H9 (cell line): Measurements from ENCODE around the gene NDP. TPM values are rescaled to one million over a fixed set of nuclear protein-coding genes. Genes with fewer than 3 reads are reported as not detected.
"Not testable (repeated sequence)": the region's sequence is repeated elsewhere in the genome, so short reads cannot be mapped to it uniquely, and the experiment has no call there.

Experiments used
- DNase-seq: peaks from one replicate; pipeline ENCODE4 v3.0.0-alpha.2; 2017
- H2AFZ ChIP-seq: one replicate; pipeline ENCODE4 v1.6.1; 2013; ENCODE audit warnings: mild to moderate bottlenecking, low read length, control low read depth, moderate library complexity
- H2AK5ac ChIP-seq: 2 replicates; pipeline ENCODE4 v1.6.1; 2013; ENCODE audit warnings: low read length, control low read depth, mixed read lengths; ENCODE audit not compliant: insufficient read length
- H2BK120ac ChIP-seq: one replicate; pipeline ENCODE4 v1.6.1; 2013; ENCODE audit warnings: low read depth, mild to moderate bottlenecking, low read length, control low read depth, inconsistent platforms; ENCODE audit not compliant: poor library complexity, severe bottlenecking
- H2BK12ac ChIP-seq: 2 replicates; pipeline ENCODE4 v1.6.1; 2013; ENCODE audit warnings: low read length, control low read depth, mixed read lengths, low read depth; ENCODE audit not compliant: insufficient read length
- H2BK15ac ChIP-seq: 2 replicates; pipeline ENCODE4 v1.6.1; 2013; ENCODE audit warnings: low read depth, low read length, control low read depth
- H2BK20ac ChIP-seq: one replicate; pipeline ENCODE4 v1.6.1; 2013; ENCODE audit warnings: low read depth, mild to moderate bottlenecking, low read length, control low read depth, inconsistent platforms; ENCODE audit not compliant: poor library complexity, severe bottlenecking
- H2BK5ac ChIP-seq: 2 replicates; pipeline ENCODE4 v1.6.1; 2013; ENCODE audit warnings: low read length, control low read depth, mixed read lengths; ENCODE audit not compliant: insufficient read length
- H3K14ac ChIP-seq: 2 replicates; pipeline ENCODE4 v1.6.1; 2013; ENCODE audit warnings: low read length, control low read depth; ENCODE audit not compliant: insufficient read depth
- H3K18ac ChIP-seq: 2 replicates; pipeline ENCODE4 v1.6.1; 2013; ENCODE audit warnings: low read depth, mild to moderate bottlenecking, mixed read lengths, low read length, control low read depth; ENCODE audit not compliant: insufficient read length
- H3K23ac ChIP-seq: 2 replicates; pipeline ENCODE4 v1.6.1; 2013; ENCODE audit warnings: low read length, control low read depth, mixed read lengths, low read depth; ENCODE audit not compliant: insufficient read length
- H3K23me2 ChIP-seq: 2 replicates; pipeline ENCODE4 v1.6.1; 2013; ENCODE audit warnings: low read depth, mild to moderate bottlenecking, mixed read lengths, low read length, control low read depth; ENCODE audit not compliant: insufficient read length, poor library complexity, severe bottlenecking
- H3K27ac ChIP-seq: 2 replicates; pipeline ENCODE4 v1.5.1; 2013; ENCODE audit warnings: low read length, control low read depth, mixed read lengths, low read depth; ENCODE audit not compliant: insufficient read length
- H3K27me3 ChIP-seq: 2 replicates; pipeline ENCODE4 v1.6.1; 2013; ENCODE audit warnings: low read length, control low read depth, inconsistent platforms; ENCODE audit not compliant: insufficient read depth
- H3K4ac ChIP-seq: 2 replicates; pipeline ENCODE4 v1.6.1; 2013; ENCODE audit warnings: low read depth, mild to moderate bottlenecking, control low read depth, inconsistent platforms, low read length, moderate library complexity
- H3K4me1 ChIP-seq: 2 replicates; pipeline ENCODE4 v1.6.1; 2013; ENCODE audit warnings: low read length, control low read depth, inconsistent platforms; ENCODE audit not compliant: insufficient read depth
- H3K4me2 ChIP-seq: 2 replicates; pipeline ENCODE4 v1.6.1; 2013; ENCODE audit warnings: low read length, control low read depth, mixed read lengths; ENCODE audit not compliant: insufficient read length, insufficient read depth
- H3K56ac ChIP-seq: 2 replicates; pipeline ENCODE4 v1.6.1; 2013; ENCODE audit warnings: low read depth, mild to moderate bottlenecking, mixed read lengths, low read length, control low read depth; ENCODE audit not compliant: insufficient read length
- H3K79me1 ChIP-seq: 2 replicates; pipeline ENCODE4 v1.6.1; 2013; ENCODE audit warnings: low read depth, mild to moderate bottlenecking, moderate library complexity, low read length, control low read depth, inconsistent platforms; ENCODE audit not compliant: insufficient read depth, poor library complexity, severe bottlenecking
- H3K79me2 ChIP-seq: 2 replicates; pipeline ENCODE4 v1.6.1; 2013; ENCODE audit warnings: low read length, control low read depth, inconsistent platforms; ENCODE audit not compliant: insufficient read depth
- H3K9ac ChIP-seq: 2 replicates; pipeline ENCODE4 v1.6.1; 2013; ENCODE audit warnings: low read length, control low read depth, mixed read lengths; ENCODE audit not compliant: insufficient read length; ENCODE audit errors: extremely low read depth
- H3K9me3 ChIP-seq: one replicate; pipeline ENCODE4 v1.6.1; 2013; ENCODE audit warnings: low read depth, low read length, inconsistent platforms; ENCODE audit not compliant: control insufficient read depth
- H3T11ph ChIP-seq: one replicate; pipeline ENCODE4 v1.6.1; 2013; ENCODE audit warnings: mild to moderate bottlenecking, low read length, control low read depth, inconsistent platforms
- H4K20me1 ChIP-seq: one replicate; pipeline ENCODE4 v1.6.1; 2013; ENCODE audit not compliant: control insufficient read depth, insufficient read length, insufficient read depth
- H4K5ac ChIP-seq: 2 replicates; pipeline ENCODE4 v1.6.1; 2013; ENCODE audit warnings: low read depth, mild to moderate bottlenecking, mixed read lengths, low read length, control low read depth; ENCODE audit not compliant: insufficient read length
- H4K8ac ChIP-seq: replicated peaks from 2 replicates; pipeline ENCODE4 v1.6.1; 2013; ENCODE audit warnings: low read length, control low read depth, mixed read lengths, low read depth; ENCODE audit not compliant: insufficient read length
- H4K91ac ChIP-seq: 2 replicates; pipeline ENCODE4 v1.6.1; 2013; ENCODE audit warnings: low read depth, mild to moderate bottlenecking, moderate library complexity, mixed read lengths, low read length, control low read depth; ENCODE audit not compliant: insufficient read length
- H3K27ac Mint-ChIP-seq, 3 experiments: 2 replicates in 2 of 3; 3 replicates in 1 of 3; pipeline ENCODE4 v1.8.0; 2020 to 2021; ENCODE audit warnings: mixed read lengths in 3 of 3, mild to moderate bottlenecking in 1 of 3, moderate library complexity in 1 of 3
- H3K27me3 Mint-ChIP-seq: 2 replicates; pipeline ENCODE4 v1.8.0; 2021; ENCODE audit warnings: low read depth, mild to moderate bottlenecking, moderate library complexity, mixed read lengths
- H3K36me3 Mint-ChIP-seq, 3 experiments: 2 replicates in 2 of 3; 3 replicates in 1 of 3; pipeline ENCODE4 v1.8.0; 2020 to 2021; ENCODE audit warnings: low read depth in 3 of 3, mixed read lengths in 3 of 3; ENCODE audit not compliant: insufficient read depth in 1 of 3
- H3K4me1 Mint-ChIP-seq, 2 experiments: 2 replicates each; pipeline ENCODE4 v1.8.0; 2020; ENCODE audit warnings: mixed read lengths in 2 of 2
- H3K4me3 Mint-ChIP-seq, 2 experiments: 2 replicates in 1 of 2; 3 replicates in 1 of 2; pipeline ENCODE4 v1.8.0; 2020 to 2021; ENCODE audit warnings: mild to moderate bottlenecking in 2 of 2, mixed read lengths in 2 of 2, moderate library complexity in 1 of 2
- H3K9me3 Mint-ChIP-seq, 2 experiments: 2 replicates in 1 of 2; 3 replicates in 1 of 2; pipeline ENCODE4 v1.8.0; 2020; ENCODE audit warnings: mild to moderate bottlenecking in 2 of 2, mixed read lengths in 2 of 2, moderate library complexity in 1 of 2
- WGBS: extraction: QIAGEN DNeasy Blood & Tissue Kit; methylation state at CpG from one replicate; pipeline ENCODE4 v1.1.7; 2013; ENCODE audit warnings: missing lambda C conversion rate, low lambda C conversion rate, mixed read lengths; ENCODE audit not compliant: insufficient read length; ENCODE audit errors: extremely low coverage; 5-methylcytosine and 5-hydroxymethylcytosine counted together
- total RNA-seq: library from RNA; stranded (reverse); gene quantifications from 2 replicates; pipeline ENCODE4 v1.2.1, GENCODE V29; 2021
- TF ChIP-seq, protein P1 (sequence below): fragments of 200-600 bp; sonication (generic); conservative IDR thresholded peaks from 3 replicates; pipeline ENCODE4 v1.8.0; 2021; ENCODE audit warnings: antibody characterized with exemption, mild to moderate bottlenecking

NDP gene
- total RNA-seq, 1 experiment from 2014 or later: not detected

DNA sequence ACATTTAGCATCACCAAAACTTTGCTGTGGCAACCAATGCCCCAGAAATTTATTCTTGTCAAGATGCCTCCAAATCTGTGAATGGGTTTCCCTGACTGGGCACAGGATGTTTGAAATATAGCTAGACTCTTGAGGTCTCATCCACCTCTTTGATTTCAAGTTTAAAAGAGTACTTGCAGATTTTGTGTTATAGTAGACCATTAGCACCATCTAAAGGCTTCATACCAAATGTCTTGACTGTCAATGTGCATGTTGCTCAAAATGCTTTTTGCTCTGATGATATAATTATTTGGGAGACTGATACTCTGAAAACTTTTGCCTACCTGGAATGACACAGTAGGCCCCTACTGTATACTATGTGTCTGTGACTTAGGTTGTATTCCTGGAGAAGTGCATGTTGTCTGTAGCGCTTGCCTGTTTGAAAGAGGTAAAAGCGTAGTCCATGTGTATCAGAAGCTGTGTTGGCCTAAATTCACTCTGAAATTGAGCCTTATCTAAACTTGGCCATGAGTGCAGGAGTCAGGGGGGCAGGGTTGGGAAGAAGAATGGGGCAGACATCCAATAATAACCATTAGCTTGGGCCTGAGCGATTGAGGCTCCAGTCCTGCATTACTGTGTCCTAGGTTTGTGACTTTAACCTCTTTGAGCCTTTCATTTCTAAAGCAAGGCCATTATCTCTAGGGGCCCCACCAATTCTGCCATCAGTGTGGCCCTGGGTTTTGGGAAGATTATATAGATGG lies 33.8 kb downstream of the NDP start:
- no peak overlapping the region for H3K14ac ChIP-seq
- H3K23ac ChIP-seq: no peak overlapping the region
- H3K23me2 ChIP-seq: no peaks in the 10 kb centered on the region
- H4K8ac ChIP-seq: no peak overlapping the region
- Mint-ChIP-seq H3K9me3 (peaks cover 61 to 64% of the 10 kb centered on the region in 2 experiments), H3K36me3 (peaks cover 0 to 2% (median 0%) of the 10 kb centered on the region in 3 experiments; a peak in 3 of 7 replicates), H3K4me3 (no peak overlapping the region), H3K27ac (no peak overlapping the region; a peak in 1 of 7 replicates), H3K27me3 (peaks cover 2% of the 10 kb centered on the region; the same call in 1 of the 2 replicates), H3K4me1 (peaks cover 6 to 9% of the 10 kb centered on the region in 2 experiments)
- no peak overlapping the region for H2AK5ac ChIP-seq
- H4K20me1 ChIP-seq: no peaks in the 10 kb centered on the region
- no peak for DNase-seq
- no peak overlapping the region for H2BK120ac ChIP-seq
- no peaks in the 10 kb centered on the region for H3K79me1 ChIP-seq
- H3K27ac ChIP-seq: no peak overlapping the region
- no peak overlapping the region for H3K56ac ChIP-seq
- H2BK15ac ChIP-seq: no peak overlapping the region
- TF ChIP-seq, protein P1, sequence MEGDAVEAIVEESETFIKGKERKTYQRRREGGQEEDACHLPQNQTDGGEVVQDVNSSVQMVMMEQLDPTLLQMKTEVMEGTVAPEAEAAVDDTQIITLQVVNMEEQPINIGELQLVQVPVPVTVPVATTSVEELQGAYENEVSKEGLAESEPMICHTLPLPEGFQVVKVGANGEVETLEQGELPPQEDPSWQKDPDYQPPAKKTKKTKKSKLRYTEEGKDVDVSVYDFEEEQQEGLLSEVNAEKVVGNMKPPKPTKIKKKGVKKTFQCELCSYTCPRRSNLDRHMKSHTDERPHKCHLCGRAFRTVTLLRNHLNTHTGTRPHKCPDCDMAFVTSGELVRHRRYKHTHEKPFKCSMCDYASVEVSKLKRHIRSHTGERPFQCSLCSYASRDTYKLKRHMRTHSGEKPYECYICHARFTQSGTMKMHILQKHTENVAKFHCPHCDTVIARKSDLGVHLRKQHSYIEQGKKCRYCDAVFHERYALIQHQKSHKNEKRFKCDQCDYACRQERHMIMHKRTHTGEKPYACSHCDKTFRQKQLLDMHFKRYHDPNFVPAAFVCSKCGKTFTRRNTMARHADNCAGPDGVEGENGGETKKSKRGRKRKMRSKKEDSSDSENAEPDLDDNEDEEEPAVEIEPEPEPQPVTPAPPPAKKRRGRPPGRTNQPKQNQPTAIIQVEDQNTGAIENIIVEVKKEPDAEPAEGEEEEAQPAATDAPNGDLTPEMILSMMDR: peak; percentile 23; the same call in 1 of the 3 replicates
- no peak overlapping the region for H3K18ac ChIP-seq
- H4K5ac ChIP-seq: no peak overlapping the region
- H3K4ac ChIP-seq: no peak overlapping the region
- no peak overlapping the region for H3T11ph ChIP-seq
- peaks cover 21% of the 10 kb centered on the region for H3K9me3 ChIP-seq
- no peak overlapping the region for H3K9ac ChIP-seq
- H4K91ac ChIP-seq: no peak overlapping the region
- H3K79me2 ChIP-seq: no peaks in the 10 kb centered on the region
- no peak overlapping the region for H2BK5ac ChIP-seq
- H2BK20ac ChIP-seq: no peak overlapping the region
- no CpG with 5 or more reads among the region's 3 CpGs for WGBS
- H2BK12ac ChIP-seq: no peak overlapping the region
- no peak overlapping the region for H2AFZ ChIP-seq
- H3K4me2 ChIP-seq: no peak overlapping the region
- no peaks in the 10 kb centered on the region for H3K4me1 ChIP-seq
- no peaks in the 10 kb centered on the region for H3K27me3 ChIP-seq

DNA sequence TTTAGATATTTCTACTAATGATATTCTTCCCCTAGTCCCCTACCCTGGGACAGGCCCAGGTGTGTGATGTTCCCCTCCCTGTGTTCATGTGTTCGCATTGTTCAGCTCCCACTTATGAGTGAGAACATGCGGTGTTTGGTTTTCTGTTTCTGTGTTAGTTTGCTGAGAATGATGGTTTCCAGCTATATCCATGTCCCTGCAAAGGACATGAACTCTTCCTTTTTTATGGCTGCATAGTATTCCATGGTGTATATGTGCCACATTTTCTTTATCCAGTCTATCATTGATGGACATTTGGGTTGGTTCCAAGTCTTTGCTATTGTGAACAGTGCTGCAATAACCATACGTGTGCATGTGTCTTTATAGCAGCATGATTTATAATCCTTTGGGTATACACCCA lies 51.2 kb downstream of the NDP start:
- peaks cover 57 to 72% of the 10 kb centered on the region in 2 experiments for H3K9me3 Mint-ChIP-seq

More for the DNA sequence above, 51.2 kb downstream of the NDP start:
- not testable (repeated sequence) for H3K9me3 ChIP-seq, H3K14ac ChIP-seq, H3K27ac Mint-ChIP-seq, H3K27ac ChIP-seq, H3K79me2 ChIP-seq, H4K5ac ChIP-seq, H2BK12ac ChIP-seq, H4K20me1 ChIP-seq, H3K4me3 Mint-ChIP-seq, H3K4me1 ChIP-seq, H2BK5ac ChIP-seq, H4K8ac ChIP-seq, H2AK5ac ChIP-seq, DNase-seq, H3K4me2 ChIP-seq, H4K91ac ChIP-seq, H2AFZ ChIP-seq, H3K9ac ChIP-seq, H3K79me1 ChIP-seq, H3K27me3 Mint-ChIP-seq, H3K23me2 ChIP-seq, H3K4ac ChIP-seq, H3T11ph ChIP-seq, H3K4me1 Mint-ChIP-seq, H2BK20ac ChIP-seq, H3K23ac ChIP-seq, H3K56ac ChIP-seq, H2BK120ac ChIP-seq, H2BK15ac ChIP-seq, H3K27me3 ChIP-seq, H3K18ac ChIP-seq
- peaks cover 0 to 13% (median 12%) of the 10 kb centered on the region in 3 experiments; a peak in 6 of 7 replicates for H3K36me3 Mint-ChIP-seq
- no CpG with 5 or more reads among the region's 3 CpGs for whole genome bisulfite sequencing
